Endothelial cell of umbilical vein (primary cell): Measurements from ENCODE around the gene HBE1. TPM values are rescaled to one million over a fixed set of nuclear protein-coding genes. Genes with fewer than 3 reads are reported as not detected.

Experiments used
- BruUV-seq: library from RNA; stranded (reverse); fragments of 400-500 nt; replicated peaks from 2 replicates; lab custom pipeline; 2021; lab: Mats Ljungman, UMichigan
- CTCF ChIA-PET: fragments of 300-600, 350-600 bp; sonication (Branson Sonifier 250); formaldehyde crosslinking; loops from one replicate; lab custom pipeline; 2021; ENCODE audit warnings: antibody characterized with exemption, inconsistent platforms; lab: Charles Lee
- POLR2A ChIA-PET: fragments of 300-600, 350-600 bp; sonication (Branson Sonifier 250); formaldehyde crosslinking; loops from one replicate; lab custom pipeline; 2021; ENCODE audit warnings: antibody characterized with exemption, inconsistent platforms; lab: Charles Lee
- DNase-seq: peaks from one replicate; pipeline ENCODE4 v3.0.0-alpha.2; 2011; ENCODE audit warnings: low read depth, low spot score
- FAIRE-seq: peaks from 2 replicates; lab custom pipeline; 2011; peaks lifted over from hg19 to GRCh38; lab: Jason Lieb, UNC
- H2AFZ ChIP-seq: 2 replicates; pipeline ENCODE4 v1.6.0; 2012; ENCODE audit warnings: low read depth, low read length, control low read depth, inconsistent platforms
- H3K27ac ChIP-seq: 2 replicates; pipeline ENCODE4 v1.5.1; 2011; ENCODE audit warnings: low read depth, mild to moderate bottlenecking, control low read depth, low read length, moderate library complexity; ENCODE audit not compliant: insufficient read depth
- H3K27me3 ChIP-seq, 2 experiments: 2 replicates each; pipeline versions ENCODE4 v1.6.0 to v1.6.1; 2011; ENCODE audit warnings: low read length in 2 of 2, mixed read lengths in 1 of 2; ENCODE audit not compliant: control insufficient read depth in 2 of 2, insufficient read depth in 2 of 2
- H3K36me3 ChIP-seq, 2 experiments: 2 replicates in 1 of 2; 3 replicates in 1 of 2; pipeline ENCODE4 v1.5.1; 2011; ENCODE audit warnings: low read length in 2 of 2, mild to moderate bottlenecking in 1 of 2, moderate library complexity in 1 of 2; ENCODE audit not compliant: control insufficient read depth in 2 of 2, insufficient read depth in 2 of 2; ENCODE audit errors: extremely low read depth in 1 of 2
- H3K4me1 ChIP-seq: 3 replicates; pipeline ENCODE4 v1.5.1; 2011; ENCODE audit warnings: mild to moderate bottlenecking, low read length; ENCODE audit not compliant: control insufficient read depth, insufficient read depth; ENCODE audit errors: extremely low read depth
- H3K4me2 ChIP-seq: 2 replicates; pipeline ENCODE4 v1.6.1; 2011; ENCODE audit warnings: low read length, control low read depth, mixed read lengths; ENCODE audit not compliant: insufficient read depth
- H3K4me3 ChIP-seq, 3 experiments: fragments of 200-600 bp in 1 of 3; sonication (generic), shearing (Covaris generic) in 1 of 3; replicated peaks in 1 of 3; 2 replicates each; pipeline ENCODE4 v1.5.1; 2011 to 2016; ENCODE audit warnings: control low read depth in 3 of 3, low read length in 3 of 3, mild to moderate bottlenecking in 2 of 3, inconsistent platforms in 1 of 3, low read depth in 1 of 3, moderate library complexity in 1 of 3; ENCODE audit not compliant: insufficient read depth in 1 of 3
- H3K79me2 ChIP-seq: 2 replicates; pipeline ENCODE4 v1.6.0; 2012; ENCODE audit warnings: low read length, inconsistent platforms; ENCODE audit not compliant: control insufficient read depth, insufficient read depth
- H3K9ac ChIP-seq: replicated peaks from 2 replicates; pipeline ENCODE3; 2011; ENCODE audit warnings: low read length, control low read depth; ENCODE audit not compliant: insufficient read depth; ENCODE audit errors: extremely low read depth
- H3K9me1 ChIP-seq: replicated peaks from 3 replicates; pipeline ENCODE4 v1.6.0; 2011; ENCODE audit warnings: mild to moderate bottlenecking, low read length; ENCODE audit not compliant: control insufficient read depth, insufficient read depth; ENCODE audit errors: extremely low read depth
- H3K9me3 ChIP-seq: replicated peaks from 2 replicates; pipeline ENCODE4 v1.5.1; 2012; ENCODE audit warnings: low read length, inconsistent platforms; ENCODE audit not compliant: control insufficient read depth, insufficient read depth
- H4K20me1 ChIP-seq: replicated peaks from 2 replicates; pipeline ENCODE3; 2011; ENCODE audit warnings: mild to moderate bottlenecking, low read length; ENCODE audit not compliant: control insufficient read depth, insufficient read depth; ENCODE audit errors: extremely low read depth
- CTCF ChIP-seq, 2 donors: IDR thresholded peaks; 1 replicate in 1 of 2; 2 replicates in 1 of 2; pipeline ENCODE4 v1.5.1; 2011; ENCODE audit warnings: low read length in 2 of 2, mild to moderate bottlenecking in 2 of 2, moderate library complexity in 2 of 2, control low read depth in 1 of 2, inconsistent platforms in 1 of 2, low read depth in 1 of 2; ENCODE audit not compliant: insufficient read depth in 1 of 2; ENCODE audit errors: extremely low read depth in 1 of 2
- EZH2 ChIP-seq: IDR thresholded peaks from 2 replicates; pipeline ENCODE4 v1.6.1; 2012; ENCODE audit warnings: borderline replicate concordance, low read depth, mild to moderate bottlenecking, moderate library complexity, low read length, inconsistent platforms; ENCODE audit not compliant: severe bottlenecking
- FOS ChIP-seq: IDR thresholded peaks from 2 replicates; pipeline ENCODE4 v1.6.1; 2011; ENCODE audit warnings: mild to moderate bottlenecking, low read length, moderate library complexity, borderline replicate concordance; ENCODE audit not compliant: insufficient read depth
- GATA2 ChIP-seq: IDR thresholded peaks from 2 replicates; pipeline ENCODE4 v1.7.0; 2011; ENCODE audit warnings: low read depth, mild to moderate bottlenecking, moderate library complexity, mixed read lengths, low read length; ENCODE audit not compliant: insufficient read length, insufficient read depth
- JUN ChIP-seq: IDR thresholded peaks from 2 replicates; pipeline ENCODE4 v1.6.1; 2011; ENCODE audit warnings: borderline replicate concordance, low read depth; ENCODE audit not compliant: insufficient read length, insufficient read depth
- MAX ChIP-seq: IDR thresholded peaks from 2 replicates; pipeline ENCODE4 v1.6.1; 2011; ENCODE audit not compliant: insufficient read depth, insufficient read length
- MYC ChIP-seq: IDR thresholded peaks from one replicate; pipeline ENCODE4 v1.6.1; 2011; ENCODE audit warnings: mild to moderate bottlenecking, low read depth, low read length
- POLR2A ChIP-seq: IDR thresholded peaks from 2 replicates; pipeline ENCODE4 v1.6.1; 2012; ENCODE audit warnings: low read depth, mild to moderate bottlenecking, control low read depth, low read length
- POLR2AphosphoS5 ChIP-seq: IDR thresholded peaks from 2 replicates; pipeline ENCODE4 v1.6.1; 2012; ENCODE audit warnings: low read depth, mild to moderate bottlenecking, control low read depth, low read length, moderate library complexity; ENCODE audit not compliant: insufficient read depth
- dilution Hi-C: fragments of 300-500 bp; cut with MboI; formaldehyde crosslinking; loops from one replicate; pipeline ENCODE4 v1.15.0; 2019; ENCODE audit warnings: low sequenced_read_pairs; ENCODE audit not compliant: extremely low pct_ligation_motif_present
- intact Hi-C: fragments of 100-400 bp; cut with micrococcal nuclease; formaldehyde crosslinking; loops from one replicate; pipeline ENCODE4 v1.10.0; 2022
- polyA plus RNA-seq, 4 experiments: library from polyadenylated mRNA; depleted of rRNA in 3 of 4; stranded (reverse) in 3 of 4; unstranded in 1 of 4; fragments of >200 nt; gene quantifications; 2 replicates each; pipeline versions ENCODE4 v1.2.1 to v1.2.3, GENCODE V29; 2011 to 2012; ENCODE audit warnings: missing spikeins in 1 of 4
- total RNA-seq: library from RNA; stranded (reverse); gene quantifications from 2 replicates; pipeline ENCODE4 v1.2.3, GENCODE V29; 2021

Gene HBE1
- total and polyA plus RNA-seq, 2 donors (not counting 3 experiments of a cell fraction or from before 2014, with no cell fraction given) = 0.37 TPM; not detected in 1

- no peaks in the 10 kb centered on the region for H3K27me3 ChIP-seq
- BruUV-seq = no TSS peak
- ChIA-PET POLR2A (no interaction called here), CTCF (no interaction called here)
- no peak overlapping the region for H2AFZ ChIP-seq
- dilution Hi-C loops (no loop called here), intact Hi-C loops (no loop called here)
- no peak overlapping the region for H3K27ac ChIP-seq
- no peaks in the 10 kb centered on the region for H3K36me3 ChIP-seq
- H4K20me1 ChIP-seq = no peaks in the 10 kb centered on the region
- no peak for DNase-seq
- TF ChIP-seq POLR2AphosphoS5 (no peak), FOS (no peak), JUN (no peak), MYC (no peak), CTCF (IDR thresholded peaks at IDR 0.05; ENCODE audit: extremely low read depth in 1 of 2, insufficient read depth in 1 of 2, low read depth in 1 of 2, low read length in 2 of 2) (no peak)
- no peaks in the 10 kb centered on the region for H3K9me3 ChIP-seq
- no peaks in the 10 kb centered on the region for H3K9me1 ChIP-seq
- H3K9ac ChIP-seq = no peak overlapping the region
- FAIRE-seq = no peak
- no peak overlapping the region for H3K4me3 ChIP-seq
- no peak overlapping the region for H3K4me2 ChIP-seq
- H3K4me1 ChIP-seq = peaks cover 11% of the 10 kb centered on the region
- no peaks in the 10 kb centered on the region for H3K79me2 ChIP-seq
Observed at GRCh38 chr11:5283086-5283485, 13.3 kb upstream of the HBE1 start.

GRCh38 chr11:5282628-5283027 lies 12.9 kb upstream of the HBE1 start:
- intact Hi-C loops (no loop called here), dilution Hi-C loops (no loop called here)
- DNase-seq (no peak), FAIRE-seq (no peak)
- no TSS peak for BruUV-seq
- Histone ChIP-seq H3K36me3 (no peaks in the 10 kb centered on the region), H3K4me2 (no peak overlapping the region), H3K9me3 (no peaks in the 10 kb centered on the region), H2AFZ (no peak overlapping the region), H3K79me2 (no peaks in the 10 kb centered on the region), H3K27me3 (no peaks in the 10 kb centered on the region), H4K20me1 (no peaks in the 10 kb centered on the region), H3K27ac (no peak overlapping the region), H3K4me1 (peaks cover 11% of the 10 kb centered on the region), H3K9me1 (no peaks in the 10 kb centered on the region), H3K4me3 (no peak overlapping the region), H3K9ac (no peak overlapping the region)
- POLR2A ChIA-PET = no interaction called here
- CTCF ChIA-PET = no interaction called here
- TF ChIP-seq FOS = no peak
- no peak for TF ChIP-seq MAX
- TF ChIP-seq POLR2AphosphoS5 = no peak
- TF ChIP-seq EZH2 = no peak
- no peak for TF ChIP-seq JUN
- no peak for TF ChIP-seq MYC
- TF ChIP-seq CTCF (IDR thresholded peaks at IDR 0.05; ENCODE audit: extremely low read depth in 1 of 2, insufficient read depth in 1 of 2, low read depth in 1 of 2, low read length in 2 of 2) = no peak
- no peak for TF ChIP-seq GATA2
- no peak for TF ChIP-seq POLR2A
